Brain microvascular endothelial cell (primary cell): ENCODE measurements around the gene GGCX.
A peak's percentile ranks its signal among the peaks of the same experiment; 100 is the strongest.

Experiments used
- DNase-seq: peaks from one replicate; pipeline ENCODE4 v3.0.0-alpha.2; 2020
- H3K27ac ChIP-seq: fragments of 250-450 bp; sonication (Bioruptor Pico); 2 replicates; pipeline ENCODE4 v1.5.1; 2020; ENCODE audit warnings: mild to moderate bottlenecking, moderate library complexity
- H3K27me3 ChIP-seq: fragments of 250-450 bp; sonication (Bioruptor Pico); replicated peaks from 2 replicates; pipeline ENCODE4 v1.5.1; 2020; ENCODE audit warnings: mild to moderate bottlenecking
- H3K36me3 ChIP-seq: fragments of 250-450 bp; sonication (Bioruptor Pico); replicated peaks from 2 replicates; pipeline ENCODE4 v1.5.1; 2020; ENCODE audit warnings: mild to moderate bottlenecking
- H3K4me3 ChIP-seq: 2 replicates; pipeline ENCODE4 v1.5.1; 2011; ENCODE audit warnings: low read depth, mild to moderate bottlenecking, control low read depth, low read length, moderate library complexity
- CTCF ChIP-seq: IDR thresholded peaks from 2 replicates; pipeline ENCODE4 v1.5.1; 2011; ENCODE audit warnings: low read depth, mild to moderate bottlenecking, moderate library complexity, low read length, control low read depth, inconsistent platforms; ENCODE audit errors: missing control alignments
- in situ Hi-C: cut with HindIII; loops from 2 replicates; pipeline ENCODE4 v1.10.0; 2017; ENCODE audit warnings: low sequenced_read_pairs, low pct_ligation_motif_present

The GGCX gene

DNA sequence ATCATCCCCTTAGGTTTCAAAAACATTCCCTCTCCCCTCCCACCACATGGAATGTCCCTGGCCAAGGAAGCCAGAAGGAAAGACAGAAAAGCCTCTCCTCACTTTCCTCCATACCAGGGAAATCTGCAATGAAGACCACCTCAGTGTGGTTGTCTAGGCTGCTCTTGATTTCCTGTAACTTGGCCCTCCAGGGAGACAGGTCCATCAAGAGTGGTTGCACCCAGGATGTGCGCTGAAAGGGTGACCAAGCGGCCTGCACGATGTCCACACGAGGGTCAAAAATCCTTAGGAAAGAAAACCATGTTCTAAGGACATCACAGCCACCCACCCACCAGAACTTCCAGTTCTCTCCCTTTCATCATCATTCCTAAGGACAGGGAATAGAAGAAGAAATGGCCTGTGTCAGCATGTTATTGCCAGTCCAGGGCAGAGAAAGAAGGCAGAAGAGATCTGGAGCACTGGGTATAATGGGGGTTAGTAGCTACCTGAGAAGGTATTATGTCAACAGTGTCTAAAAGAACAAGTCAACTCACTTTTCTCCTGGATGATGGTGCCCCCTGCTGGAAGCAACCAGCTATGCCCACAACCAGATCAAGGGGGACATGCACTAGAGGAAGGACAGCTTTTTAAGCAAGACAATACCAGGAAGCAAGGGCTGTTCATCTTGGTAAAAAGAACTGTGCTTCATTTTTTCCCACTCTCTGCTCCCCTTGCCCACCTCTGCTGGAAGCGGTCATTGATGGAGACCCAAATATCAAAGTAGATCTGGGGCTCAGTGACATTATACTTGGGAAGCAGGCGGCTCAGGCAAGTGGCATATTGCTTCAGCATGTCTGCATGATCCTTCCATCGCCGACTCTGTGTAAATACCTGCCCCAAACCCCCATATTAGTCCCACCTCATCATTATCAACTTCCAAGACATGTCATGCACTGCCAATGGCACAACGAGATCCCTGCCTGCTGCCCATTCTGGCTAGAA lies 9.3 kb downstream of the GGCX start:
- H3K4me3 ChIP-seq: no peak overlapping the region
- peak; percentile 60 for DNase-seq
- H3K36me3 ChIP-seq: peaks cover 76% of the 10 kb centered on the region
- TF ChIP-seq CTCF: peak; percentile 95
- H3K27ac ChIP-seq: no peak overlapping the region
- H3K27me3 ChIP-seq: no peaks in the 10 kb centered on the region
- in situ Hi-C loops: no loop called here

- H3K27me3 ChIP-seq: no peaks in the 10 kb centered on the region
- DNase-seq: no peak
- in situ Hi-C loops: no loop called here
- peak overlapping the region; percentile 59 for H3K27ac ChIP-seq
- H3K4me3 ChIP-seq: no peak overlapping the region
- peaks cover 75% of the 10 kb centered on the region for H3K36me3 ChIP-seq
- no peak for TF ChIP-seq CTCF
Observed at GRCh38 chr2:85550486-85550885, 10.8 kb downstream of the GGCX start.

DNA sequence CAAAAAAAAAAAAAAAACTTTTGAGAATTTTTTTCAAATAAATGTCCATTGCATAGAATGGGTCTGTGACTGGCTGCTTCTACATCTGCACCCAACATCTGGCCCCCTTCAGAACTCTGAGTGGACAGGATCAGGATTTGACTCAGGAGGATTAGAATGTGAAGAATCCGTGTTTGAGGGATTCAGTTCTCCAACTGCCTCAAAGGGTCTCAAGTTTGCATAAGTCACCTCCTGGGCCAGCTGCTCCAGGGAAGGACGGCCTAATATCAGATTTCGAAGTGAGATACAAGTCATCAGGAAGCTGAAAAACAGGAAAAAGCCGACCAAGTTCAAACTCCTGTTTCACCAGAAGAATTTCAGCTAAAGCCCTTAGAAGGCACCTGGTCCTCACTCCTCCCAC lies 11.5 kb downstream of the GGCX start:
- peak overlapping the region; percentile 59 for H3K27ac ChIP-seq
- in situ Hi-C loops: no loop called here

DNA sequence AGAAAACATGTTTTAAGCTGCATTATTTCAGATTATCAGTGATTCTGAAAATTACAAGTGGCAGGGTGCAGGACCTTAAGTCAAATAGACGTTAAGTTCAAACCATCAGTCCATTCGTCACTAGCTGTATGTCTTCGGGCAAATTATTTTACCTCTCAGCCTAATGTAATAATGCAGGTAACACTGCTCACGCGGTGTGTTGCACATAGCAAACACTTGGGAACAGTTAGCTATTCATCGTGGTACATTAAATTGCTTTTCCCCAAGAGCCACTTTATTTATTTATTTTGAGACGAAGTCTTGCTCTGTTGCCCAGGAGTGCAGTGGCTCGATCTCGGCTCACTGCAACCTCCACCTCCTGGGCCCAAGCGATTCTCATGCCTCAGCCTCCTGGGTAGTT lies 12.2 kb downstream of the GGCX start:
- peaks cover 72% of the 10 kb centered on the region for H3K36me3 ChIP-seq
- no peak overlapping the region for H3K4me3 ChIP-seq
- TF ChIP-seq CTCF: no peak
- in situ Hi-C loops: no loop called here
- H3K27ac ChIP-seq: peak overlapping the region; percentile 43
- DNase-seq: no peak
- H3K27me3 ChIP-seq: no peaks in the 10 kb centered on the region

More for the DNA sequence above, 11.5 kb downstream of the GGCX start:
- Histone ChIP-seq H3K4me3 (no peak overlapping the region), H3K27me3 (no peaks in the 10 kb centered on the region), H3K36me3 (peaks cover 74% of the 10 kb centered on the region)
- no peak for TF ChIP-seq CTCF
- peak; percentile 83 for DNase-seq

- no peak for DNase-seq
- Histone ChIP-seq H3K4me3 (no peak overlapping the region), H3K27ac (no peak overlapping the region), H3K27me3 (no peaks in the 10 kb centered on the region), H3K36me3 (peaks cover 71% of the 10 kb centered on the region)
- no peak for TF ChIP-seq CTCF
- in situ Hi-C loops: no loop called here
Observed at GRCh38 chr2:85548608-85548900, 12.7 kb downstream of the GGCX start.
